NCI-H748 (cell line): ENCODE measurements around the gene ANGPTL3.

Experiments
- DNase-seq: peaks from one replicate; lab custom pipeline; 2025; ENCODE audit not compliant: unreplicated experiment; lab: John Stamatoyannopoulos, UW

The ANGPTL3 gene

GRCh38 chr1:62625415-62625814, 28.1 kb downstream of the ANGPTL3 start:
- no peak for DNase-seq

- DNase-seq, result no peak
Observed at GRCh38 chr1:62628506-62628905, 31.2 kb downstream of the ANGPTL3 start.

GRCh38 chr1:62637392-62638105, 40.2 kb downstream of the ANGPTL3 start:
- no peak for DNase-seq

- DNase-seq, result no peak
Observed at GRCh38 chr1:62643283-62643682, 46.0 kb downstream of the ANGPTL3 start.

- DNase-seq, result no peak
Observed at GRCh38 chr1:62652387-62652786, 55.1 kb downstream of the ANGPTL3 start.

GRCh38 chr1:62654744-62655143, 57.4 kb downstream of the ANGPTL3 start:
- no peak for DNase-seq
